Fibroblast of skin of right biceps (primary cell): ENCODE results near the gene CSTPP1.
A peak's percentile ranks its signal among the peaks of the same experiment; 100 is the strongest.
"Not testable (repeated sequence)": the region's sequence is repeated elsewhere in the genome, so short reads cannot be mapped to it uniquely, and the experiment has no call there.

ENCODE experiments used
- DNase-seq: peaks from one replicate; pipeline ENCODE4 v3.0.0-alpha.2; 2013

The CSTPP1 gene

GRCh38 chr11:46961041-46961440, 24.5 kb downstream of the CSTPP1 start:
- no peak for DNase-seq

- not testable (repeated sequence) for DNase-seq
Observed at GRCh38 chr11:46961886-46962285, 25.3 kb downstream of the CSTPP1 start.

GRCh38 chr11:46963844-46964243, 27.3 kb downstream of the CSTPP1 start:
- no peak for DNase-seq

GRCh38 chr11:46966773-46967172, 30.2 kb downstream of the CSTPP1 start:
- DNase-seq = no peak

- DNase-seq = no peak
Observed at GRCh38 chr11:46967962-46968361, 31.4 kb downstream of the CSTPP1 start.

GRCh38 chr11:46969379-46969778, 32.8 kb downstream of the CSTPP1 start:
- no peak for DNase-seq

- no peak for DNase-seq
Observed at GRCh38 chr11:46970913-46971625, 34.5 kb downstream of the CSTPP1 start.

- DNase-seq = no peak
Observed at GRCh38 chr11:46972343-46972742, 35.8 kb downstream of the CSTPP1 start.

GRCh38 chr11:46972821-46973220, 36.3 kb downstream of the CSTPP1 start:
- no peak for DNase-seq

- no peak for DNase-seq
Observed at GRCh38 chr11:46976182-46976854, 39.8 kb downstream of the CSTPP1 start.

GRCh38 chr11:46977038-46977813, 40.7 kb downstream of the CSTPP1 start:
- DNase-seq = no peak

- DNase-seq = peak; percentile 30
Observed at GRCh38 chr11:46978005-46978491, 41.5 kb downstream of the CSTPP1 start.

GRCh38 chr11:46979358-46979757, 42.8 kb downstream of the CSTPP1 start:
- DNase-seq = no peak

GRCh38 chr11:46981436-46981835, 44.9 kb downstream of the CSTPP1 start:
- no peak for DNase-seq

GRCh38 chr11:46982797-46983452, 46.4 kb downstream of the CSTPP1 start:
- DNase-seq = no peak

- DNase-seq = no peak
Observed at GRCh38 chr11:46983598-46983997, 47.0 kb downstream of the CSTPP1 start.

- no peak for DNase-seq
Observed at GRCh38 chr11:46984548-46984947, 48.0 kb downstream of the CSTPP1 start.

- no peak for DNase-seq
Observed at GRCh38 chr11:46984987-46985386, 48.4 kb downstream of the CSTPP1 start.

GRCh38 chr11:46987183-46987582, 50.6 kb downstream of the CSTPP1 start:
- DNase-seq = no peak

- not testable (repeated sequence) for DNase-seq
Observed at GRCh38 chr11:46989810-46990487, 53.4 kb downstream of the CSTPP1 start.

- DNase-seq = no peak
Observed at GRCh38 chr11:46991391-46991790, 54.8 kb downstream of the CSTPP1 start.

- not testable (repeated sequence) for DNase-seq
Observed at GRCh38 chr11:46992386-46992785, 55.8 kb downstream of the CSTPP1 start.
